HCT116 (cell line): ENCODE results near the gene C20orf204. TPM values are rescaled to one million over a fixed set of nuclear protein-coding genes. Genes with fewer than 3 reads are reported as not detected.

Source experiments
- ATAC-seq: fragments of 200-7000 bp; cut with Tn5 transposase; 2 replicates; pipeline ENCODE4 v1.9.1; 2020; ENCODE audit warnings: mild to moderate bottlenecking, moderate library complexity
- BruUV-seq: library from RNA; stranded (reverse); fragments of 400-500 nt; replicated peaks from 2 replicates; lab custom pipeline; 2021; lab: Mats Ljungman, UMichigan
- CTCF ChIA-PET: fragments of 300-600 bp; sonication (Branson Sonifier 250); formaldehyde crosslinking; loops from one replicate; lab custom pipeline; 2021; ENCODE audit warnings: antibody characterized with exemption; lab: Charles Lee
- POLR2A ChIA-PET: fragments of 300-600, 350-600 bp; sonication (Branson Sonifier 250); formaldehyde crosslinking; loops from one replicate; lab custom pipeline; 2021; ENCODE audit warnings: antibody characterized with exemption; lab: Charles Lee
- RAD21 ChIA-PET, 2 experiments: fragments of 300-600 bp; sonication (Branson Sonifier 250); formaldehyde crosslinking; loops; one replicate each; lab custom pipeline; 2023; ENCODE audit warnings: low total read pairs in 2 of 2; ENCODE audit not compliant: uncharacterized antibody in 2 of 2, unreplicated experiment in 2 of 2, low non-redundant PET in 1 of 2; lab: Charles Lee
- DNase-seq: peaks from one replicate; pipeline ENCODE4 v3.0.0-alpha.2; 2010; ENCODE audit warnings: low read depth, low spot score
- H2AFZ ChIP-seq: fragments of 200-600 bp; shearing (Covaris generic), sonication (generic); 2 replicates; pipeline ENCODE4 v1.6.1; 2017; ENCODE audit warnings: low read depth, mixed run types, mixed read lengths, antibody characterized with exemption, low read length; ENCODE audit not compliant: poor library complexity, severe bottlenecking
- H3K27ac ChIP-seq: 2 replicates; pipeline ENCODE4 v1.5.1; 2012; ENCODE audit warnings: low read depth, low read length
- H3K27me3 ChIP-seq: fragments of 200-600 bp; sonication (generic); 2 replicates; pipeline ENCODE4 v1.6.1; 2016; ENCODE audit warnings: mixed run types, low read length, mixed read lengths; ENCODE audit not compliant: insufficient read depth
- H3K36me3 ChIP-seq, 2 experiments: fragments of 200-500 bp in 1 of 2; fragments of 200-600 bp in 1 of 2; sonication (Bioruptor generic) in 1 of 2; sonication (generic) in 1 of 2; 2 replicates each; pipeline versions ENCODE4 v1.5.1 to v1.6.1; 2014 to 2016; ENCODE audit warnings: low read length in 2 of 2, inconsistent platforms in 1 of 2, mixed read lengths in 1 of 2, mixed run types in 1 of 2; ENCODE audit not compliant: insufficient read depth in 2 of 2, control insufficient read depth in 1 of 2
- H3K4me1 ChIP-seq, 2 experiments: fragments of 200-600 bp in 1 of 2; sonication (generic) in 1 of 2; 2 replicates each; pipeline versions ENCODE4 v1.5.1 to v1.6.1; 2012 to 2017; ENCODE audit warnings: low read length in 2 of 2, inconsistent platforms in 1 of 2, mild to moderate bottlenecking in 1 of 2, mixed read lengths in 1 of 2, mixed run types in 1 of 2, moderate library complexity in 1 of 2; ENCODE audit not compliant: insufficient read depth in 2 of 2, control insufficient read depth in 1 of 2
- H3K4me2 ChIP-seq: fragments of 200-600 bp; sonication (generic); 2 replicates; pipeline ENCODE4 v1.6.1; 2017; ENCODE audit warnings: mixed run types, low read length, mixed read lengths
- H3K4me3 ChIP-seq, 2 experiments: fragments of 200-600 bp in 1 of 2; sonication (generic) in 1 of 2; replicated peaks in 1 of 2; 2 replicates each; pipeline ENCODE4 v1.5.1; 2011 to 2016; ENCODE audit warnings: low read length in 2 of 2, control low read depth in 1 of 2, low read depth in 1 of 2, mild to moderate bottlenecking in 1 of 2, mixed read lengths in 1 of 2, mixed run types in 1 of 2
- H3K79me2 ChIP-seq: fragments of 200-600 bp; sonication (generic); 2 replicates; pipeline ENCODE4 v1.6.1; 2017; ENCODE audit warnings: mild to moderate bottlenecking, mixed run types, low read length, moderate library complexity, mixed read lengths; ENCODE audit not compliant: insufficient read depth
- H3K9ac ChIP-seq: fragments of 200-600 bp; sonication (generic); 2 replicates; pipeline ENCODE4 v1.6.1; 2016; ENCODE audit warnings: low read length, mixed read lengths
- H3K9me2 ChIP-seq: fragments of 200-600 bp; sonication (generic), shearing (Covaris generic); 2 replicates; pipeline ENCODE4 v1.6.1; 2017; ENCODE audit warnings: mixed run types, mild to moderate bottlenecking, moderate library complexity; ENCODE audit not compliant: insufficient read depth
- H3K9me3 ChIP-seq, 2 experiments: fragments of 200-500 bp in 1 of 2; fragments of 200-600 bp in 1 of 2; sonication (Bioruptor generic) in 1 of 2; sonication (generic) in 1 of 2; 2 replicates each; pipeline ENCODE4 v1.6.1; 2014 to 2017; ENCODE audit warnings: low read length in 2 of 2, mixed read lengths in 2 of 2, inconsistent platforms in 1 of 2, low read depth in 1 of 2, mild to moderate bottlenecking in 1 of 2, mixed run types in 1 of 2, moderate library complexity in 1 of 2; ENCODE audit not compliant: control insufficient read depth in 1 of 2, insufficient read depth in 1 of 2
- H4K20me1 ChIP-seq: fragments of 200-600 bp; sonication (generic), shearing (Covaris generic); 2 replicates; pipeline ENCODE4 v1.6.1; 2017; ENCODE audit warnings: mixed run types, mild to moderate bottlenecking, moderate library complexity; ENCODE audit not compliant: insufficient read depth
- CTCF ChIP-seq, 3 experiments: fragments of 200-600 bp in 1 of 3; sonication (generic) in 1 of 3; IDR thresholded peaks in 2 of 3; conservative IDR thresholded peaks in 1 of 3; 2 replicates each; pipeline ENCODE4 v1.5.1; 2012 to 2017; ENCODE audit warnings: low read depth in 2 of 3, low read length in 2 of 3, antibody characterized with exemption in 1 of 3, borderline replicate concordance in 1 of 3, control low read depth in 1 of 3, mild to moderate bottlenecking in 1 of 3, mixed read lengths in 1 of 3, mixed run types in 1 of 3, moderate library complexity in 1 of 3; ENCODE audit not compliant: insufficient read depth in 1 of 3
- EZH2 ChIP-seq: fragments of 200-600 bp; sonication (generic); IDR thresholded peaks from 2 replicates; pipeline ENCODE4 v1.6.1; 2017; ENCODE audit warnings: antibody characterized with exemption, mixed run types
- SRF ChIP-seq: IDR thresholded peaks from 2 replicates; pipeline ENCODE4 v1.6.1; 2012; ENCODE audit warnings: low read depth
- ZBTB33 ChIP-seq: IDR thresholded peaks from 2 replicates; pipeline ENCODE4 v1.6.1; 2011; ENCODE audit warnings: mild to moderate bottlenecking, low read length, moderate library complexity; ENCODE audit not compliant: insufficient replicate concordance; ENCODE audit errors: extremely low read depth
- intact Hi-C: fragments of 100-400 bp; cut with micrococcal nuclease; formaldehyde crosslinking; loops from 2 replicates; pipeline ENCODE4 v1.10.0; 2022
- total RNA-seq: library from RNA; stranded (reverse); gene quantifications from one replicate; pipeline ENCODE4 v1.2.1, GENCODE V29; 2021; ENCODE audit not compliant: unreplicated experiment

Gene C20orf204
- total RNA-seq, 1 experiment from 2014 or later: 2.5 TPM

DNA sequence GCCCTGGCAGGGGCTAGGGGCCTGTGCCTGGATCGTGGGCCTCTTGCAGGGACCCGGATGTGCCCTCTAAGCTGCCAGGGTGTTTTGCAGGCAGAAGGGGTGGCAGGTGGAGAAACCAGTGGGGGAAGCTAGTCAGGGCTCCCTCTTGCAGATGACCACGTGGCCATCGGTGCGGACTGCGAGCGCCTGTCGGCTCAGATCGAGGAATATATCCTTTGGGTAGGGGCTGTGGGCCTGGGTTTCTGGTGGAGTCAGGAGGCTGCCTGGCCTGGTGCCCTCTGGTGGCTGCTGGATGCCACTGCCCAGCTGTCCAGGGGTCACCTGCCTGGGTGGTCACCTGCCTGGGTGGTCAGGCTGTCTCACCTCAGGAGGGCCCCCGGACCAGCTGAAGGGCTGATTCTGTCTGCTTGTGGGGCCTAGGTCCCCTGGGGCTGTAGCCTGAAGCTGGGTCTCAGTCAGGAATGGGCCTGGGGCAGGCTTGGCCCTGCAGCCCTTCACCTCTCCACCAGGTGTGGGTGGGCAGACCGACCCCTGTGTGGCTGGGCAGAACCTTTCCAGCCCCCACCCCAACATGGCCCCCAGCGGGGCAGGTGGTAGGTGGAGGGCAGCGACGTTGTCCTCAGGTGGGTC, 33.7 kb downstream of the C20orf204 start:
- ChIA-PET CTCF (interaction anchor here (1.0 to 2.2 kb wide), 2 partner anchors 14 to 31 kb away, joined by 3 to 12 read pairs; partner anchors contain the start of gene LKAAEAR1), POLR2A (no interaction called here), RAD21 (no interaction called here)
- no peak overlapping the region for H3K4me3 ChIP-seq
- no peak overlapping the region for H2AFZ ChIP-seq
- no peaks in the 10 kb centered on the region for H3K36me3 ChIP-seq
- no peaks in the 10 kb centered on the region for H4K20me1 ChIP-seq
- no peaks in the 10 kb centered on the region for H3K9me3 ChIP-seq
- no TSS peak for BruUV-seq
- no peaks in the 10 kb centered on the region for H3K9me2 ChIP-seq
- no peak overlapping the region for H3K27ac ChIP-seq
- H3K4me1 ChIP-seq: peaks cover 27 to 29% of the 10 kb centered on the region in 2 experiments
- H3K27me3 ChIP-seq: no peaks in the 10 kb centered on the region
- peak; percentile 54 for ATAC-seq
- DNase-seq: no peak
- intact Hi-C loops: no loop called here
- no peak overlapping the region for H3K9ac ChIP-seq
- H3K79me2 ChIP-seq: no peaks in the 10 kb centered on the region
- H3K4me2 ChIP-seq: no peak overlapping the region
- TF ChIP-seq CTCF (IDR thresholded peaks at IDR 0.05 in 2 of 3, conservative IDR thresholded peaks at IDR 0.05 in 1 of 3; ENCODE audit: borderline replicate concordance in 1 of 3, insufficient read depth in 1 of 3, low read depth in 2 of 3, low read length in 2 of 3) (peak in 2 of 3 experiments; percentile 92 to 98; a peak in 5 of 6 replicates), EZH2 (no peak)

GRCh38 chr20:64070244-64070993, 34.4 kb downstream of the C20orf204 start:
- Histone ChIP-seq H3K27ac (no peak overlapping the region), H3K36me3 (no peaks in the 10 kb centered on the region), H4K20me1 (no peaks in the 10 kb centered on the region), H3K4me3 (no peak overlapping the region), H3K9me3 (no peaks in the 10 kb centered on the region), H3K4me1 (peaks cover 21 to 22% of the 10 kb centered on the region in 2 experiments), H3K79me2 (no peaks in the 10 kb centered on the region), H3K9ac (no peak overlapping the region), H3K4me2 (no peak overlapping the region), H2AFZ (no peak overlapping the region), H3K27me3 (no peaks in the 10 kb centered on the region), H3K9me2 (no peaks in the 10 kb centered on the region)
- ChIA-PET CTCF (interaction anchor here (1.0 to 2.2 kb wide), 2 partner anchors 13 to 31 kb away, joined by 3 to 12 read pairs; partner anchors contain the start of gene LKAAEAR1), POLR2A (no interaction called here), RAD21 (no interaction called here)
- no TSS peak for BruUV-seq
- ATAC-seq (no peak), DNase-seq (no peak)
- intact Hi-C loops: no loop called here
- TF ChIP-seq ZBTB33: no peak
- no peak for TF ChIP-seq EZH2
- no peak for TF ChIP-seq CTCF (IDR thresholded peaks at IDR 0.05 in 2 of 3, conservative IDR thresholded peaks at IDR 0.05 in 1 of 3; ENCODE audit: borderline replicate concordance in 1 of 3, insufficient read depth in 1 of 3, low read depth in 2 of 3, low read length in 2 of 3)
- no peak for TF ChIP-seq SRF
